ENCODE data around the gene NIT2.
A peak's percentile ranks its signal among the peaks of the same experiment; 100 is the strongest.

NIT2 gene

GRCh38 chr3:100399341-100400071 lies 64.9 kb downstream of the NIT2 start:
- no peak for DNase-seq

DNA sequence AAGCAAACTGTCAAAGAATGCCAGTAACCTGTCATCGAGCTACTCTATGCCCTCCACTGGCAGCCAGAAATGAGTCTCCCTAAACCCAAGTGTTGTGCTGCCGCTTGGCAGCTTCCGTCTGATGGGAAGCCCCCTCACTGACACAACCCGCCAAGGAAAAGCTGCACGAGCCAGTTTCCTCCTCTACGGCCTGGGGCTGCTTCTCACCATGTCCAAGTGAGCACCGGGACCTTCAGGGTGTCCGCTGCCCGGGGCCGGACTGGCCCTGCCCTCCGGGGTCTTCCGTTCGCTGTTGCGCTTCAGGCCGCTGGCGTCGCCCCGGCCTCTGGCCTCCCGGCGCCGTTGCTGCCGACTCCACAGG lies 65.8 kb downstream of the NIT2 start:
- peak in 1 of 3 experiments; percentile 60 for DNase-seq

DNA sequence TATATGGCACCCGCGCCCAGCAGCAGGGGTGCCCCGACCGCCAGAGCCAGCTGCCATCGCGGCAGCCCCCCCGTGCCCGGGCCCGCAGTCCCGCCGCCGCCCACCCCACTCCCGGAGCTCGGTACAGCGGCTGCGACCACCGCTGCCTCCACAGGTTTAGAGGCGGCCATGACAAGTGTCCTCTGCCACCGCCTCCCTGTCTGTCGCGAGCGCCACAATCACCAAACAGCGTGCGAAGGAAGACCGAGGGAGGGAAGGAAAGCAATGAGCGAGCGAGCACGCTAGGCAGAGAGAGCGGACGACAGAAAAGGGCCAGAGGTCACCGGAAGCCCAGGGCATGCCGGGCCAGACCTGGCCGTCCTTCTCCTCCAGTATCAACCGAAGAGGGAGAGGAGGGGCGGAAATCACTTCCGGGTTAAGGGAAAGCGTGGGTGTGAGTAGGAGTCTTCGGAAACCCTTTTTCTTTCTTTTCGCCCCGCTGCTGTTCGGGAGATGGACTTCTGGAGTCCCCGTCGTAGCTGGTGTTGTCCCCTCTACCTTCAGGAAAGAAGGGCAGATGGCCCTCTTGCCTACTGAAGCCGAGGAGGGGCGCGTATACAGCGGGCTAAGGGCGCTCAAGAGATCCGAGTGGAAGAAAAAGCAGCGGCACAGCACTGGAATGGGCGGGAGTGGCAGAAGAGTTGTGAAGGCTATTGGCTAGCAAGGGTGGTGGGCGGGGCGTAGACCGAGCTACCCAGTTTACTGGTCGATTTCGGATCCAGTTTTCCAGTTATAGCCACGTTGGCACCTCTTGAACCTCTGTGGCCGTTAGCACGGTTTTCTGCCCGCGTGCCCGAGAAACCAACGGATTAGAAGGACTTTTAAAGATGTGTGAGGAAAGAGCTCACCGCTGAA lies 66.5 kb downstream of the NIT2 start, which contains the start of the genes LNP1 and TOMM70:
Gene LNP1, plus strand, starts transcription at position 760 of the 894 bp plus-strand sequence. CDS start 28,191 bp downstream, outside the sequence.
Gene TOMM70, minus strand, starts transcription at position 310 of the 894 bp plus-strand sequence. Its CDS starts 140 bp downstream, at position 170.
- DNase-seq, result peak; percentile 98 to 99 (median 99)

DNA sequence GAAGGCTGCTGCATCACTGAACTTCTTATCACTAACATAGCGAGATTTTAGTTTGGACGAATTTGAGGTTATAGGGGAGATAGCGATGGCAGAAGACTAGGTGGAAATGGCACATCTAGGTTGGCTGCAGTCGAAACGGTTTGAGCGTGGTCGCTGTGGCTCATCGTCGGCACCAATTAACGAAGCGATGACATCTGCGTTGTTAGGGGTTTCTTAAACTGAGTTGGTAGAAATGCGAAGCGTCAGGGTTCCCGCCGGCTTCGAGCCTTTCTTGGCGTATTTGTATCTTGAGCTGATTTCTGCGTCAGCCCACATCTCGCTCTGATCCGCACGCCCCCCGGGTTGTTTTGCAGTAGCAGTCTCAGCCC lies 67.1 kb downstream of the NIT2 start:
- DNase-seq, result peak in 2 of 3 experiments; percentile 58 to 93

DNA sequence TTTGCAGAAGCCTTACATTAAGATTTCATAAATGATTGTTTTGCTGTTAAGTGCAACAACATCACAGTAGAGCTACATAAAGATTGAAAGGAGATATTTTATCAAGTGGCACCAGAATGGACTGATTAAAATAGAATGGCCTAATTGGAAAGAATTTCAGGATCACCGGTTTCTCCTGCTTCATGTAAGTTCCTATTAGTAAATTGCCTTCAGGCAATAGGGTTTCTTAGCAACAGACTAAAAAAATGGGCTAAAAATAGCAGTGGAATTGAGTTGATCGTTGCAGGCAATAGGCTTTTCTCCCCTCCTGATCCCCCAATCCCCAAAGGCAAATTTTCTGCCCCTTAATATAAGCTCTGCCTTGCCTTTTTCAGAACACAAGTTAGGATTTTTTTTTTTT lies 67.7 kb downstream of the NIT2 start:
- DNase-seq, result peak in 2 of 3 experiments; percentile 52 to 85

- peak in 1 of 3 experiments; percentile 49 for DNase-seq
These were observed 68.3 kb downstream of the NIT2 start for GRCh38 chr3:100402891-100403290.

GRCh38 chr3:100403362-100404249 lies 69.0 kb downstream of the NIT2 start:
- peak in 1 of 3 experiments; percentile 48 for DNase-seq

DNA sequence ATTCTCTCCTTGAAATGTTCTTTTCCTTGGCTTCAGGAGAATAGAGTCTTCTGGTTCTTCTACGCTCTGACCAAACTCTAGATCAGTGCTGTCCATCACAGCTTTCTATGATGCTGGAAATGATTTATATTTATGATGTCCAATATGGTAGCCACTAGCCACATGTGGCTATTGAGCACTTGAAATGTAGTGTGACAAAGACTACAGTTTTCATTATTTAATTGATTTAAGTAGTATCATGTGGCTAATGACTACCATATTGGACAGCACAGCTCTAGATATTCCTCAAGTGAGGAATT lies 69.6 kb downstream of the NIT2 start:
- no peak for DNase-seq

DNA sequence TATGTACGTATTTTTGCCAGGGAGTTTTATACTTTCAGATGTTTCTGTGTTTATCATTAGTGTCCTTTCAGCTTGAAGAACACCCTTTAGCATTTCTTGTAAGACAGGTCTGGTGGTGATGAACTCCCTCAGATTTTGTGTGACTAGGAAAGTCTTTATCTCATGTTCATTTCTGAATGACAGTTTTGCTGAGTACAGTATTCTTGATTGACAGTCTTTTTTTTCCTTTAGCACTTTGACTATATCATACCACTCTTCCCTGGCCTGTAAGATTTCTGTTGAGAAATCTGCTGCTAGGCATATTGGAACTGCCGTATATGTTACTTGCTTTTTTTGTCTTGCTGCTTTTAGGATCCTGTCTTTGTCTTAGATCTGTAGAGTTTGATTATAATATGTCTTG lies 72.6 kb downstream of the NIT2 start:
- DNase-seq, result no peak

DNA sequence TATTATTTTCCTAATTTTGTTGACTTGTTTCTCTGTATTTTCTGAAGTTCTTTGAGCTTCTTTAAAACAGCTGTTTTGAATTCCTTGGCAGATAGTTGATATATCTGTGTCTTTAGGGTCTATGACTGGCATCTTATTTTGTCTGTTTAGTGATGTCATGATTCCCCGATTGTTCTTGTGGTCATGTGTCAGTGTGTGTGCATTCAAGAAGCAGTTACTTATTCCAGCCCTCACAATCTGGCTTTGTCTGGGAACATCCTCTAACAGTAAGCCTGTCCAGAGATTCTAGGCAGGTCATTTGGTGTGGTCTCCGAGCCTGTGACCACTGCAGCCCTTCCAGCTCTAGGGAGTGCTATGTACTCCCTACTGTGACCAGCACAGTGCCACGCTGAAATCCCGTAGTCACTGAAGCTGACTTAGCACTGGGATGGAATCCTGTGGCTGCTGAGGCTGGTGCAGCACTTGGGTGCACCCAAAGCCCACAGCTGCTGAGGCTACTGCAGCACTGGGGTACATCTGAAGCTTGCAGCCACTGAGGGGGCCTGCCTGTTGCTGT lies 73.5 kb downstream of the NIT2 start:
- no peak for DNase-seq
